OCI-LY7 (cell line): ENCODE data around the gene ZNF350. TPM values are rescaled to one million over a fixed set of nuclear protein-coding genes. Genes with fewer than 3 reads are reported as not detected.
A peak's percentile ranks its signal among the peaks of the same experiment; 100 is the strongest.
"Not testable (repeated sequence)": the region's sequence is repeated elsewhere in the genome, so short reads cannot be mapped to it uniquely, and the experiment has no call there.

ENCODE experiments used
- BruUV-seq: library from RNA; stranded (reverse); fragments of 400-500 nt; replicated peaks from 2 replicates; lab custom pipeline; 2021; lab: Mats Ljungman, UMichigan
- CTCF ChIA-PET: fragments of 300-600 bp; sonication (Branson Sonifier 250); formaldehyde crosslinking; loops from one replicate; lab custom pipeline; 2022; ENCODE audit warnings: antibody characterized with exemption; ENCODE audit not compliant: unreplicated experiment; lab: Charles Lee
- POLR2A ChIA-PET: fragments of 300-600 bp; sonication (Branson Sonifier 250); formaldehyde crosslinking; loops from one replicate; lab custom pipeline; 2022; ENCODE audit warnings: antibody characterized with exemption; lab: Charles Lee
- DNase-seq: peaks from one replicate; pipeline ENCODE4 v3.0.0-alpha.2; 2015; ENCODE audit warnings: low spot score
- H2AFZ ChIP-seq: fragments of 200-600 bp; sonication (generic), shearing (Covaris generic); 2 replicates; pipeline ENCODE4 v1.6.1; 2014; ENCODE audit warnings: mild to moderate bottlenecking, antibody characterized with exemption, low read length, moderate library complexity
- H3K27ac ChIP-seq: fragments of 200-600 bp; sonication (generic); 2 replicates; pipeline ENCODE4 v1.5.1; 2014; ENCODE audit warnings: mixed run types, low read depth, mild to moderate bottlenecking, moderate library complexity, low read length, inconsistent platforms; ENCODE audit not compliant: poor library complexity, severe bottlenecking
- H3K36me3 ChIP-seq: fragments of 200-600 bp; sonication (generic); 2 replicates; pipeline ENCODE4 v1.6.1; 2014; ENCODE audit warnings: mild to moderate bottlenecking, antibody characterized with exemption, low read length, moderate library complexity, mixed read lengths; ENCODE audit not compliant: insufficient read depth
- H3K4me1 ChIP-seq: fragments of 200-600 bp; sonication (generic); 2 replicates; pipeline ENCODE4 v1.5.1; 2014; ENCODE audit warnings: mild to moderate bottlenecking, low read length; ENCODE audit not compliant: insufficient read depth, poor library complexity, severe bottlenecking
- H3K4me2 ChIP-seq: fragments of 200-600 bp; sonication (generic); 2 replicates; pipeline ENCODE4 v1.6.1; 2014; ENCODE audit warnings: mild to moderate bottlenecking, low read length
- H3K4me3 ChIP-seq: fragments of 200-600 bp; sonication (generic); 2 replicates; pipeline ENCODE4 v1.5.1; 2014; ENCODE audit warnings: mild to moderate bottlenecking, low read depth, low read length; ENCODE audit not compliant: poor library complexity, severe bottlenecking
- H3K79me2 ChIP-seq: fragments of 200-600 bp; sonication (generic); 2 replicates; pipeline ENCODE4 v1.6.1; 2016; ENCODE audit warnings: low read depth, mild to moderate bottlenecking, low read length, moderate library complexity, mixed read lengths; ENCODE audit not compliant: insufficient read depth
- H3K9me2 ChIP-seq: fragments of 200-600 bp; sonication (generic); 2 replicates; pipeline ENCODE4 v1.6.1; 2016; ENCODE audit warnings: mild to moderate bottlenecking, low read length, mixed read lengths; ENCODE audit not compliant: insufficient read depth
- H3K9me3 ChIP-seq: fragments of 200-600 bp; sonication (generic); 2 replicates; pipeline ENCODE4 v1.6.1; 2014; ENCODE audit warnings: mild to moderate bottlenecking, mixed run types, low read length, mixed read lengths
- H4K20me1 ChIP-seq: fragments of 200-600 bp; sonication (generic); 2 replicates; pipeline ENCODE4 v1.6.1; 2014; ENCODE audit warnings: mild to moderate bottlenecking, antibody characterized with exemption, low read length, moderate library complexity, mixed read lengths; ENCODE audit not compliant: insufficient read depth
- EZH2phosphoT487 ChIP-seq: fragments of 200-600 bp; sonication (generic); IDR thresholded peaks from 2 replicates; pipeline ENCODE4 v1.6.1; 2018; ENCODE audit warnings: low read depth, borderline replicate concordance, mild to moderate bottlenecking, mixed run types, antibody characterized with exemption, low read length, moderate library complexity, mixed read lengths
- intact Hi-C: fragments of 100-400 bp; cut with micrococcal nuclease; formaldehyde crosslinking; loops from one replicate; pipeline ENCODE4 v1.10.0; 2022; ENCODE audit not compliant: unreplicated experiment
- total RNA-seq, 2 experiments: library from RNA; depleted of rRNA in 1 of 2; stranded (reverse); fragments of >200 nt in 1 of 2; shearing (Covaris generic) in 1 of 2; gene quantifications; 2 replicates each; pipeline ENCODE4 v1.2.3, GENCODE V29; 2014 to 2022
- TF ChIP-seq, protein P1 (sequence below): fragments of 200-600 bp; sonication (generic); conservative IDR thresholded peaks from 2 replicates; pipeline ENCODE4 v1.5.1; 2014; ENCODE audit warnings: mild to moderate bottlenecking, antibody characterized with exemption, low read length, moderate library complexity, mixed read lengths

ZNF350 gene
- total RNA-seq, 2 experiments from 2014 or later: 3.1 to 4.9 TPM

DNA sequence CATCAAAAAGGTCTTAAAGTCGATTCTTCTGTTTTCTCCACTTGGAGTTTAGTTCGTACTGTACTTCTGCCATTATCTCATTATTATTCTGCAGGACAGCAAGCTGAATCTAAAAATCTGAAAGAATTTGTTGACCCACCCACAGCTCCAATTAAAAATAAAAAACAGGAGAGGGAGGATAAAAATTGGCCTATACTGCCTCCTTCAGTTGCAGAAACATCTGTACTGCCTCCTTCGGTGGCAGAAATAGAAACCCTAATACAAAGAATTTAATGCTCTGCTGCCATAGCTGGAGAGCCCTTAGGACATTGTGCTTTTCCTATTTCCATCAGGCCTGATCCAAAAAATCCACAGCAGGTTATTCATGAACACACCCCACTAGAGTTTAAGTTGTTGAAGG, 9.8 kb downstream of the ZNF350 start:
- Histone ChIP-seq H3K9me3 (peaks cover 17% of the 10 kb centered on the region; the same call in 1 of the 2 replicates), H3K9me2 (no peaks in the 10 kb centered on the region), H3K4me2 (no peak overlapping the region), H3K79me2 (no peaks in the 10 kb centered on the region), H4K20me1 (no peaks in the 10 kb centered on the region), H3K27ac (no peak overlapping the region), H3K4me3 (no peak overlapping the region), H2AFZ (no peak overlapping the region), H3K36me3 (peaks cover 31% of the 10 kb centered on the region), H3K4me1 (no peaks in the 10 kb centered on the region)
- intact Hi-C loops: no loop called here
- POLR2A ChIA-PET: no interaction called here
- TF ChIP-seq, protein P1, sequence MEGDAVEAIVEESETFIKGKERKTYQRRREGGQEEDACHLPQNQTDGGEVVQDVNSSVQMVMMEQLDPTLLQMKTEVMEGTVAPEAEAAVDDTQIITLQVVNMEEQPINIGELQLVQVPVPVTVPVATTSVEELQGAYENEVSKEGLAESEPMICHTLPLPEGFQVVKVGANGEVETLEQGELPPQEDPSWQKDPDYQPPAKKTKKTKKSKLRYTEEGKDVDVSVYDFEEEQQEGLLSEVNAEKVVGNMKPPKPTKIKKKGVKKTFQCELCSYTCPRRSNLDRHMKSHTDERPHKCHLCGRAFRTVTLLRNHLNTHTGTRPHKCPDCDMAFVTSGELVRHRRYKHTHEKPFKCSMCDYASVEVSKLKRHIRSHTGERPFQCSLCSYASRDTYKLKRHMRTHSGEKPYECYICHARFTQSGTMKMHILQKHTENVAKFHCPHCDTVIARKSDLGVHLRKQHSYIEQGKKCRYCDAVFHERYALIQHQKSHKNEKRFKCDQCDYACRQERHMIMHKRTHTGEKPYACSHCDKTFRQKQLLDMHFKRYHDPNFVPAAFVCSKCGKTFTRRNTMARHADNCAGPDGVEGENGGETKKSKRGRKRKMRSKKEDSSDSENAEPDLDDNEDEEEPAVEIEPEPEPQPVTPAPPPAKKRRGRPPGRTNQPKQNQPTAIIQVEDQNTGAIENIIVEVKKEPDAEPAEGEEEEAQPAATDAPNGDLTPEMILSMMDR: no peak
- no peak for TF ChIP-seq EZH2phosphoT487
- CTCF ChIA-PET: no interaction called here
- BruUV-seq: no TSS peak
- no peak for DNase-seq

DNA sequence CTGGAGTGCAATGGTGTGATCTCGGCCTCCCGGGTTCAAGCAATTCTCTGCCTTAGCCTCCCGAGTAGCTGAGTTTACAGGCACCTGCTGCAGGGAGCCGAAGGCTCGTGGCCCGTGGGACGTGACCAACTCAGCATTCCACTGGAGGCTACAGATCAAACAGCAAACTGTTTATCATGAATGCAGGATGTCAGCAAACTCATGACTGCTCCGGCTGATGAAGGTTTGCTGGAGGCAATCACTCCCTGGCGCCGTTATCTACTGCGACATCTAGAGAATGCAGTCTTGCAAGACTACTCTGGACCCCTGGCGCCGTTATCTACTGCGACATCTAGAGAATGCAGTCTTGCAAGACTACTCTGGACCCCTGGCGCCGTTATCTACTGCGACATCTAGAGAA, 10.9 kb downstream of the ZNF350 start:
- CTCF ChIA-PET, POLR2A ChIA-PET, H4K20me1 ChIP-seq, intact Hi-C loops, H3K4me1 ChIP-seq, H2AFZ ChIP-seq, H3K4me2 ChIP-seq, BruUV-seq, H3K79me2 ChIP-seq, DNase-seq, H3K9me2 ChIP-seq, H3K4me3 ChIP-seq, H3K27ac ChIP-seq: not testable (repeated sequence)
- Histone ChIP-seq H3K36me3 (peaks cover 42% of the 10 kb centered on the region), H3K9me3 (peaks cover 22% of the 10 kb centered on the region; the same call in 1 of the 2 replicates)

DNA sequence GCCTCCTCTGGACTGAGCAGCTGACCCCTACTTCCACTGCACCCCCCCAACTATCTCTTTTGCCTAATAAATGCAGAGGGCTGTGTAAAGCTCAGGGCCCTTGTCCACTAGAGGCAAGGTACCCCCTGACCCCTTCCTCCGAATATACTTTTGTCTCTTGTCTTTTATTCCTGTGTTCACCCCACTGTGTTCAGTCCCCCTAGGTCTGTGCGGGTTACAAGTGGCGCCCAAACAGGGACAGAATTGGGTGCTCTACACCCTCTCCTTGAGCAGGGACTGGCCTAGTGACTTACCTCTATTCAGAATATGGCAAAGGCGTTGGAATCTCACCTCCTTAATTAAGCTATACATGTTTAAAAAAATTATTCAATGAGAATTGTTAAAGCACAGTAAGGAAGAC, 15.0 kb downstream of the ZNF350 start:
- H3K79me2 ChIP-seq: no peaks in the 10 kb centered on the region
- no peak overlapping the region for H3K27ac ChIP-seq
- CTCF ChIA-PET: no interaction called here
- H4K20me1 ChIP-seq: no peaks in the 10 kb centered on the region
- POLR2A ChIA-PET: no interaction called here
- H3K4me3 ChIP-seq: no peak overlapping the region
- BruUV-seq: no TSS peak
- intact Hi-C loops: no loop called here
- H3K4me2 ChIP-seq: no peak overlapping the region
- no peak for TF ChIP-seq EZH2phosphoT487
- TF ChIP-seq, protein P1: no peak
- no peaks in the 10 kb centered on the region for H3K9me2 ChIP-seq
- H3K4me1 ChIP-seq: no peaks in the 10 kb centered on the region
- peaks cover 76% of the 10 kb centered on the region for H3K36me3 ChIP-seq
- H3K9me3 ChIP-seq: peaks cover 23% of the 10 kb centered on the region
- H2AFZ ChIP-seq: no peak overlapping the region
- peak; percentile 55 for DNase-seq
